Measurements from ENCODE around the gene NUP214.

GRCh38 chr9:131236761-131237160, 111.4 kb downstream of the NUP214 start:
- TF ChIP-seq CTCF (conservative IDR thresholded peaks at IDR 0.05; ENCODE audit: low read depth, low read length) = no peak
- no peak for TF ChIP-seq EZH2 (IDR thresholded peaks at IDR 0.05; ENCODE audit: borderline replicate concordance, low read depth, low read length, poor library complexity, severe bottlenecking)
